Osteocyte (in vitro differentiated cells): ENCODE results near the gene CCR6. TPM values are rescaled to one million over a fixed set of nuclear protein-coding genes. Genes with fewer than 3 reads are reported as not detected.

Source experiments
- DNase-seq: peaks from one replicate; pipeline ENCODE4 v3.0.0; 2021; ENCODE audit warnings: mixed read lengths; ENCODE audit not compliant: unreplicated experiment; ENCODE audit errors: extremely low spot score
- H3K27ac Mint-ChIP-seq: one replicate; pipeline ENCODE4 v1.8.0; 2021; ENCODE audit warnings: mild to moderate bottlenecking, mixed read lengths; ENCODE audit not compliant: unreplicated experiment
- H3K27me3 Mint-ChIP-seq: one replicate; pipeline ENCODE4 v1.8.0; 2021; ENCODE audit warnings: mixed read lengths; ENCODE audit not compliant: unreplicated experiment
- H3K36me3 Mint-ChIP-seq: one replicate; pipeline ENCODE4 v1.8.0; 2021; ENCODE audit warnings: mixed read lengths; ENCODE audit not compliant: unreplicated experiment
- H3K4me1 Mint-ChIP-seq: one replicate; pipeline ENCODE4 v1.8.0; 2021; ENCODE audit warnings: mixed read lengths; ENCODE audit not compliant: unreplicated experiment
- H3K4me3 Mint-ChIP-seq: one replicate; pipeline ENCODE4 v1.8.0; 2021; ENCODE audit warnings: mild to moderate bottlenecking, moderate library complexity, mixed read lengths; ENCODE audit not compliant: unreplicated experiment
- H3K9me3 Mint-ChIP-seq: one replicate; pipeline ENCODE4 v1.8.0; 2021; ENCODE audit warnings: mixed read lengths; ENCODE audit not compliant: unreplicated experiment
- total RNA-seq: library from RNA; stranded (reverse); gene quantifications from 2 replicates; pipeline ENCODE4 v1.2.1, GENCODE V29; 2021
- TF ChIP-seq, protein P1 (sequence below): fragments of 200-600 bp; sonication (generic); IDR thresholded peaks from 2 replicates; pipeline ENCODE4 v1.5.0; 2021; ENCODE audit warnings: antibody characterized with exemption, mild to moderate bottlenecking, moderate library complexity

The CCR6 gene
- total RNA-seq, 1 donor from 2014 or later = not detected

GRCh38 chr6:167094820-167095637, 27.9 kb upstream of the CCR6 start:
- H3K36me3 Mint-ChIP-seq = no peaks in the 10 kb centered on the region
- no peak overlapping the region for H3K27ac Mint-ChIP-seq

GRCh38 chr6:167095888-167096287, 27.0 kb upstream of the CCR6 start:
- Mint-ChIP-seq H3K4me3 (no peak overlapping the region), H3K27ac (no peak overlapping the region), H3K4me1 (no peaks in the 10 kb centered on the region), H3K9me3 (peaks cover 2% of the 10 kb centered on the region), H3K36me3 (no peaks in the 10 kb centered on the region), H3K27me3 (no peaks in the 10 kb centered on the region)
- TF ChIP-seq, protein P1, sequence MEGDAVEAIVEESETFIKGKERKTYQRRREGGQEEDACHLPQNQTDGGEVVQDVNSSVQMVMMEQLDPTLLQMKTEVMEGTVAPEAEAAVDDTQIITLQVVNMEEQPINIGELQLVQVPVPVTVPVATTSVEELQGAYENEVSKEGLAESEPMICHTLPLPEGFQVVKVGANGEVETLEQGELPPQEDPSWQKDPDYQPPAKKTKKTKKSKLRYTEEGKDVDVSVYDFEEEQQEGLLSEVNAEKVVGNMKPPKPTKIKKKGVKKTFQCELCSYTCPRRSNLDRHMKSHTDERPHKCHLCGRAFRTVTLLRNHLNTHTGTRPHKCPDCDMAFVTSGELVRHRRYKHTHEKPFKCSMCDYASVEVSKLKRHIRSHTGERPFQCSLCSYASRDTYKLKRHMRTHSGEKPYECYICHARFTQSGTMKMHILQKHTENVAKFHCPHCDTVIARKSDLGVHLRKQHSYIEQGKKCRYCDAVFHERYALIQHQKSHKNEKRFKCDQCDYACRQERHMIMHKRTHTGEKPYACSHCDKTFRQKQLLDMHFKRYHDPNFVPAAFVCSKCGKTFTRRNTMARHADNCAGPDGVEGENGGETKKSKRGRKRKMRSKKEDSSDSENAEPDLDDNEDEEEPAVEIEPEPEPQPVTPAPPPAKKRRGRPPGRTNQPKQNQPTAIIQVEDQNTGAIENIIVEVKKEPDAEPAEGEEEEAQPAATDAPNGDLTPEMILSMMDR = no peak
- DNase-seq = no peak

More at GRCh38 chr6:167094820-167095637, 27.9 kb upstream of the CCR6 start:
- DNase-seq = no peak
- Mint-ChIP-seq H3K27me3 (no peaks in the 10 kb centered on the region), H3K4me3 (no peak overlapping the region), H3K9me3 (peaks cover 5% of the 10 kb centered on the region), H3K4me1 (no peaks in the 10 kb centered on the region)
- TF ChIP-seq, protein P1 = no peak

GRCh38 chr6:167096991-167097390, 25.9 kb upstream of the CCR6 start:
- no peaks in the 10 kb centered on the region for H3K4me1 Mint-ChIP-seq
- no peaks in the 10 kb centered on the region for H3K9me3 Mint-ChIP-seq
- no peak overlapping the region for H3K27ac Mint-ChIP-seq
- no peak overlapping the region for H3K4me3 Mint-ChIP-seq
- no peaks in the 10 kb centered on the region for H3K27me3 Mint-ChIP-seq
- TF ChIP-seq, protein P1 = no peak
- DNase-seq = no peak
- H3K36me3 Mint-ChIP-seq = no peaks in the 10 kb centered on the region

- DNase-seq = no peak
- H3K27ac Mint-ChIP-seq = no peak overlapping the region
These were observed 25.1 kb upstream of the CCR6 start for GRCh38 chr6:167097770-167098169.

GRCh38 chr6:167098825-167099225, 24.1 kb upstream of the CCR6 start:
- H3K27me3 Mint-ChIP-seq = no peaks in the 10 kb centered on the region
- no peaks in the 10 kb centered on the region for H3K4me1 Mint-ChIP-seq
- H3K9me3 Mint-ChIP-seq = no peaks in the 10 kb centered on the region
- TF ChIP-seq, protein P1 = no peak
- no peaks in the 10 kb centered on the region for H3K36me3 Mint-ChIP-seq
- H3K27ac Mint-ChIP-seq = no peak overlapping the region
- DNase-seq = no peak
- no peak overlapping the region for H3K4me3 Mint-ChIP-seq

More at GRCh38 chr6:167097770-167098169, 25.1 kb upstream of the CCR6 start:
- Mint-ChIP-seq H3K36me3 (no peaks in the 10 kb centered on the region), H3K27me3 (no peaks in the 10 kb centered on the region), H3K9me3 (no peaks in the 10 kb centered on the region), H3K4me3 (no peak overlapping the region), H3K4me1 (no peaks in the 10 kb centered on the region)
- TF ChIP-seq, protein P1 = no peak
